ENCODE measurements around the gene CASZ1.

Gene CASZ1

DNA sequence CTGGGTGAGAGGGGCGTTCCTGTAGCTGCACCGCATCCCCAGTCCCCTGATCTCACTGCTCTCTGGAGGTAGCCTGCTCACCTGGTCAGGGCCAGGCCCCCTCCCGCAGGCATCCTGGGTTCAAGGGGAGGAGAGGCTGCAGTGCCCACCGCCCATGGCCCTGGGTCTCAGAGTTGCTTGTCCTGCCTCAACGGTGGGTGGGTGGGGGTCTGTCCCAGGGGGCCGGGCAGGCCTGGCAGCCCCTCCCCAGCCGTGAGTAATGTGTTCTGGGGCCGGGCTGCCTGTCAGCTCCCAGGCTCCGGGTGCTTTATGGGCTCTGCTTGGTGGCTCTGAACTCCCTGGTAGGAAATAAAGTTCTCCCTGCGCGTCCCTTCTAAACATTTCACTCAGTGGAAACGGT is 126.9 kb downstream of the CASZ1 start:
- Histone ChIP-seq H3K9me3 (ENCODE audit: control insufficient read depth in 1 of 2, low read length in 2 of 2) (no peaks in the 10 kb centered on the region), H3K36me3 (ENCODE audit: control insufficient read depth in 1 of 2, insufficient read depth in 2 of 2, low read length in 2 of 2) (peaks cover 13 to 24% of the 10 kb centered on the region in 2 donors), H3K4me3 (ENCODE audit: low read depth in 1 of 2, low read length in 2 of 2) (no peak overlapping the region), H3K27me3 (ENCODE audit: control insufficient read depth in 1 of 2, insufficient read depth in 2 of 2, low read length in 2 of 2) (no peaks in the 10 kb centered on the region), H3K9ac (ENCODE audit: low read depth in 1 of 2, low read length in 2 of 2) (no peak overlapping the region), H3K27ac (ENCODE audit: low read depth, low read length) (no peak overlapping the region), H3K4me1 (ENCODE audit: control insufficient read depth in 1 of 2, insufficient read depth in 2 of 2, low read length in 2 of 2) (no peaks in the 10 kb centered on the region)

DNA sequence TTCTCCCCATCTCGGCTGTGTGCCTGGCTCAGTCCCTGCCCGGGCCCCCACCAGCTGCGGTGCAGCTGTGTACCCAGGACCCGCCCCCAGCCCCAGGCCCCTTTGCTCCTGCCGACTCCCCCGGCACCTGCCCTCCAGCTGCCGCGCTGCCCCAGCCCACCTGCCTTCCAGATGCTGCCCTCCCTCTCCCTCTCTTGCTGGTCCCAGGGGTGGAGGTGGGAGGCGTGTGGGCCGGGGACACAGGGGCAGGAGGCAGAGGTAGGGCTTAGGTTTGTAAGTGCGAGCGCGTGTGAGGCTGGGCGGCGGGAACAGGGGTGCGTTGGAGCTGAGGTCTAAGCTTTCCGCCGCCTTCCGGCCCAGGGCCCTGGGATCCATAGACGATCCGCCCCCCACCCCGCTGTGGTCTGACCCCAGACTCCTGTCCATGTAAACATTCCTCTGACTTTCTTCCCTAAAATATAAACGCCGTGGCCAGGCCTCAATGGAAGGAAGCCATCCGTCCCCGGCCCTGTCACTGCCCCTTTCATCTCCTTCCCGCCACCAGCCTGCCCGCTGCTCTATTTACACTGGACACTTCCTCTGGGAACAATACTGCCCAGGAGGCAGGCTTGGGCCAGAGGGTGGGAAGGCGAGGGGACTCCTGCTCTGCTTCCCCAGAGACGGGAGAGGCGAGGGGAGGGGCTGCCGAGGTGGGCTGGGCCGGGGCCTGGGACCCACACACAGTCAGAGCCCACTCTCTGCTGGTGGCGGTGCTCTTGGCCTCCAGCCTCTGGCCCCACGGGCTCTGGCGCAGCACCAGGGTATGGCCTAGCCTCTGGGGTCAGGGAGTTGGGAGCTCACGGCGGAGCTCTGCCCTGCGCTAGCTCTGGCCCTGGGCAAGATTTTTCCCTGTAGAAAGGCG is 128.3 kb downstream of the CASZ1 start:
- Histone ChIP-seq H3K9me3 (ENCODE audit: control insufficient read depth in 1 of 2, low read length in 2 of 2) (no peaks in the 10 kb centered on the region), H3K4me3 (ENCODE audit: low read depth in 1 of 2, low read length in 2 of 2) (no peak overlapping the region), H3K27me3 (ENCODE audit: control insufficient read depth in 1 of 2, insufficient read depth in 2 of 2, low read length in 2 of 2) (no peaks in the 10 kb centered on the region), H3K27ac (ENCODE audit: low read depth, low read length) (peak overlapping the region; percentile 20), H3K36me3 (ENCODE audit: control insufficient read depth in 1 of 2, insufficient read depth in 2 of 2, low read length in 2 of 2) (peaks cover 13 to 27% of the 10 kb centered on the region in 2 donors), H3K9ac (ENCODE audit: low read depth in 1 of 2, low read length in 2 of 2) (no peak overlapping the region), H3K4me1 (ENCODE audit: control insufficient read depth in 1 of 2, insufficient read depth in 2 of 2, low read length in 2 of 2) (no peaks in the 10 kb centered on the region)

DNA sequence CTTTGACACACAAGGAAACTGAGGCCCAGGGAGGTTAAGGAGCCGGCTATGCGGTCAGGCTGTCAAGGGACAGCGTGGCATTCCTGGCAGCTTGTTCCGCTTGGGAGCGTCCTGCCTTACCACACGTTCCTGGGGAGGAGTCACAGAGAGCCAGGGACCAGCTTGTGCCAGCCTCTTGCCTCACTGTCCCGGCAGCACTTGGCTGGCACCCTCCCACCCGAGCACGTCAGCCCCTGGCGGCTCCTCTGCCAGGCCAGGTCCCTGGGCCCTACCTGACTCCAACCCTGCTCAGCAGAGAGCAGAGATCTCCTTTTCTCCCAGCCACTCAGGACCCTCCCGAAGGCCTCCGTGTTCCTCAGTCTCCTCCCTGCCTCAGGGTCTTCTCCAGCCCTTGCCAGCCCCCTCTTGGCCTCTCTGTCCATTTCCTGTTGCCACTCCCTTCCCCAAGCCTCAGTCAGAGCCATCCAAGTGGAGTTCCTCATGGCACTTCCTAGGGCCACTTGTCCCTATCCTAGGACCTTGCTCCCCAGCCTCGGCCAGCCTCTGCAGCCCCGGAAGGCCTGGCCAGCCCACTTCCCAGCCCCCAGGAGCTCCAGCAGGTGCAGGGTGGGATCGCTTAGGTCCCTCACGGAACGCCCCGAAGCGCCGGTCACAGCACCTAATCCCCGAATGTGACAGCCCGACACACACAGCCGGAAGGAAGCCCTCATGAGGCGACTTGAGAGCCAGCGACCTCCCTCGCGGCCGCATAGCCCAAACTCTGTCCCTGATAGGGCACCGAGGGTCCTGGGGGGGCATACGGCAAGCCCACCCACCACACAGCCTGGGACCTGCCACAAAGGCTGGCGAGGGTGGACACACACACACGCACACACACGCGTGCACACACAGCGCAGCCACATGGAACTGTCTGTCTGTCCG is 130.3 kb downstream of the CASZ1 start:
- no peaks in the 10 kb centered on the region for H3K27me3 ChIP-seq (ENCODE audit: control insufficient read depth in 1 of 2, insufficient read depth in 2 of 2, low read length in 2 of 2)
- H3K9ac ChIP-seq (ENCODE audit: low read depth in 1 of 2, low read length in 2 of 2): no peak overlapping the region
- no peaks in the 10 kb centered on the region for H3K4me1 ChIP-seq (ENCODE audit: control insufficient read depth in 1 of 2, insufficient read depth in 2 of 2, low read length in 2 of 2)
- H3K4me3 ChIP-seq (ENCODE audit: low read depth in 1 of 2, low read length in 2 of 2): no peak overlapping the region
- peaks cover 13 to 39% of the 10 kb centered on the region in 2 donors for H3K36me3 ChIP-seq (ENCODE audit: control insufficient read depth in 1 of 2, insufficient read depth in 2 of 2, low read length in 2 of 2)
- no peaks in the 10 kb centered on the region for H3K9me3 ChIP-seq (ENCODE audit: control insufficient read depth in 1 of 2, low read length in 2 of 2)
- H3K27ac ChIP-seq (ENCODE audit: low read depth, low read length): no peak overlapping the region

DNA sequence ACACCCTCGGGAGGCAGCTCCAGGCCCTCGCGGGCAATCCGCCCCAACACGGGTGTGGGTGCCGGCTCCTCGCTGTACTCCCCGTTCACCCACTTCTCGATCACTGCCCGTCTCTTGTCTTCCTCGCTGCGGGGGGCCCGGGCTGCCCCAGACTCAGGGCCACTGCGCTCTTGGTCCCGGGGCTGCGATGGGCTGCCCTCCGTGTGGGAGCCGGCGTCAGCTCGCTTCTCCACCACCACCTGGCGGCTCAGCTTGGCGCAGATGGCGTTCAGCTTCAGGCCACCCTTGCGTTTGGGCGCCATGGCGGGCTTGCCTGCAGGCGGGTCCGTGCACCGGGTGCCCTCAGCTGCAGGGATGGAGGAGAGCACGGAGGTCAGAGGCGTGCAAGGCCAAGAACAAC is 131.2 kb downstream of the CASZ1 start:
- no peak overlapping the region for H3K4me3 ChIP-seq (ENCODE audit: low read depth in 1 of 2, low read length in 2 of 2)
- no peaks in the 10 kb centered on the region for H3K9me3 ChIP-seq (ENCODE audit: control insufficient read depth in 1 of 2, low read length in 2 of 2)
- peaks cover 13 to 38% of the 10 kb centered on the region in 2 donors for H3K36me3 ChIP-seq (ENCODE audit: control insufficient read depth in 1 of 2, insufficient read depth in 2 of 2, low read length in 2 of 2)
- no peaks in the 10 kb centered on the region for H3K27me3 ChIP-seq (ENCODE audit: control insufficient read depth in 1 of 2, insufficient read depth in 2 of 2, low read length in 2 of 2)
- no peak overlapping the region for H3K27ac ChIP-seq (ENCODE audit: low read depth, low read length)
- H3K9ac ChIP-seq (ENCODE audit: low read depth in 1 of 2, low read length in 2 of 2): no peak overlapping the region
- H3K4me1 ChIP-seq (ENCODE audit: control insufficient read depth in 1 of 2, insufficient read depth in 2 of 2, low read length in 2 of 2): no peaks in the 10 kb centered on the region

DNA sequence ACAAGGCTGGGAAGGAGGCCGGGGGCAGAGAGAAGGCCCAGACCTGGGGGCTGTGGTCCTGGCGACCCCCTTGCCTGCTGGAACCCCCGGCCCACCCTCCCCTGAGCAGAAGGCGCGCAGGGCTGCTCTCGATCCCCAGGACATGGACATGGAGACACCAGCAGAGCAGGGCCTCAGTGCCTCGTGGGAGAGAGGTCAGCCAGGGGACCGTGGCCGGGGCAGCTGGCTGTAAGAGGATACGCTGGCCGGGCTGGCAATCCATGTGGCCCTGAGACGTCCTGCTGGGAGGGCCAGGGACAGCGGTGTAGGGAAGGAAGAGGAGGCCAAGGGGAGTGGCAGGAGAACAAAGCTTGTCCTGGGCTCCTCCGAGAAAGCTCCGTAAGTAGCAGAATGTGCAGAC is 132.2 kb downstream of the CASZ1 start:
- Histone ChIP-seq H3K4me1 (ENCODE audit: control insufficient read depth in 1 of 2, insufficient read depth in 2 of 2, low read length in 2 of 2) (no peaks in the 10 kb centered on the region), H3K27me3 (ENCODE audit: control insufficient read depth in 1 of 2, insufficient read depth in 2 of 2, low read length in 2 of 2) (no peaks in the 10 kb centered on the region), H3K36me3 (ENCODE audit: control insufficient read depth in 1 of 2, insufficient read depth in 2 of 2, low read length in 2 of 2) (peaks cover 13 to 46% of the 10 kb centered on the region in 2 donors), H3K4me3 (ENCODE audit: low read depth in 1 of 2, low read length in 2 of 2) (no peak overlapping the region), H3K27ac (ENCODE audit: low read depth, low read length) (peak overlapping the region; percentile 10), H3K9ac (ENCODE audit: low read depth in 1 of 2, low read length in 2 of 2) (no peak overlapping the region), H3K9me3 (ENCODE audit: control insufficient read depth in 1 of 2, low read length in 2 of 2) (no peaks in the 10 kb centered on the region)

DNA sequence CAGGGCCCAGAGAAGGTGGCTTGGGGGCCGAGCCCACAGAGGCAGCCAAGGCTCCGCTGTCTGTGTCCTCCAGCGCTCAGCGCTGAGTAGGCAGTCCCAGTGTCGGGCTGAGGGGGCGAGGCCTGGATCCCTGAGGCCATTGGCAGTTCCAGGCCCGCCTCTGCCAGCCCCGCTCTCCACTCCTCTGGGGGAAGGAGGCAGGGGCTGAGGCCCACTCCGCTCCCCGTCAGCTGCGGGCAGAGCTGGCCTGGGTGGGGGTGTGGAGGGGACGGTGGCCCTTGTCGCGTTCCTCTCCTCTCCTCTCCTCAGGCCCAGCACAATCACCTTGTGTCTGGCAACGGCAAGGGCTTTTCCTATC is 132.8 kb downstream of the CASZ1 start:
- Histone ChIP-seq H3K27me3 (ENCODE audit: control insufficient read depth in 1 of 2, insufficient read depth in 2 of 2, low read length in 2 of 2) (no peaks in the 10 kb centered on the region), H3K36me3 (ENCODE audit: control insufficient read depth in 1 of 2, insufficient read depth in 2 of 2, low read length in 2 of 2) (peaks cover 10 to 50% of the 10 kb centered on the region in 2 donors), H3K9ac (ENCODE audit: low read depth in 1 of 2, low read length in 2 of 2) (no peak overlapping the region), H3K4me3 (ENCODE audit: low read depth in 1 of 2, low read length in 2 of 2) (no peak overlapping the region), H3K27ac (ENCODE audit: low read depth, low read length) (no peak overlapping the region), H3K9me3 (ENCODE audit: control insufficient read depth in 1 of 2, low read length in 2 of 2) (no peaks in the 10 kb centered on the region), H3K4me1 (ENCODE audit: control insufficient read depth in 1 of 2, insufficient read depth in 2 of 2, low read length in 2 of 2) (no peaks in the 10 kb centered on the region)

DNA sequence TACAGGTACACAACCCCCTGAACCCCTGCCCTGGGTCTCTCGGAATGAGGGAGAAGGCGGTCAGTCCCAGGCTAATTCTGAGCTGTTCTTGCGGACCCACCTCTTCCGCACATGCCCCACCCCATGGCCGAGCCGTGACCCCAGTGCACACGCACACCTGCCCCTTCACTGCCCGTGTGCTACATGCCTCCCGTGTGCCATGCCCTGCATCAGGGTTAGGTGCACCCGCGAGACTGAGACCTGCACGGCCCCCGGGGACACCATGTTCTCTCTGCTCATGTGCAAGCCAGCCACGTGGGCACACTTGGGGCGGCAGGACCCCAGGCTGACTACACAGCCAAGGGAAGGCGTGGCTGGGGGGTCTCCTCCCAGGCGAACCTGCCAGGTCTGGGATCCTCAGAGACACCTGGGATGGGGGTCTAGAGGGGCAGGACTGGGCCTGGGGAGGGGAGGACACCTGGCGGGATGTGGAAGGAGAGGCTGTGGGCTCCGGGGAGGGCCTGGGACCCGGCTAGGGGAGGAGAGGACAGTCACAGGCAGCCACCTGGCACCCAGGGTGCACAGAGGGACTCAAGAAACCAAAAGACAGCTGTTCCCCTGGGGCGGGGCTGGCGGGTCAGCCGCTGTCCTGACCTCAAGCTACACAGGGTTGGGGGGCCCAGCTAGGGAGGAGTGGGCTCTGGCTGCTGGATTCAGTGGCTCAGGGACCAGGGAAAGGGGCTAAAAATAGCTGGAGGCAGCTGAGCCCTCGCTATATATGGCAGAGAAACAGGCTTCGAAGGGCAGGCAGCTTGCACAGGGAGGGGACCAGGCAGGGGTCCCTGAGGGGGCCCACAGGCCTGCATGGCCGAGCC is 133.4 kb downstream of the CASZ1 start:
- Histone ChIP-seq H3K36me3 (ENCODE audit: control insufficient read depth in 1 of 2, insufficient read depth in 2 of 2, low read length in 2 of 2) (peaks cover 15 to 53% of the 10 kb centered on the region in 2 donors), H3K27me3 (ENCODE audit: control insufficient read depth in 1 of 2, insufficient read depth in 2 of 2, low read length in 2 of 2) (no peaks in the 10 kb centered on the region), H3K27ac (ENCODE audit: low read depth, low read length) (no peak overlapping the region), H3K4me3 (ENCODE audit: low read depth in 1 of 2, low read length in 2 of 2) (no peak overlapping the region), H3K9me3 (ENCODE audit: control insufficient read depth in 1 of 2, low read length in 2 of 2) (no peaks in the 10 kb centered on the region), H3K9ac (ENCODE audit: low read depth in 1 of 2, low read length in 2 of 2) (no peak overlapping the region), H3K4me1 (ENCODE audit: control insufficient read depth in 1 of 2, insufficient read depth in 2 of 2, low read length in 2 of 2) (no peaks in the 10 kb centered on the region)

DNA sequence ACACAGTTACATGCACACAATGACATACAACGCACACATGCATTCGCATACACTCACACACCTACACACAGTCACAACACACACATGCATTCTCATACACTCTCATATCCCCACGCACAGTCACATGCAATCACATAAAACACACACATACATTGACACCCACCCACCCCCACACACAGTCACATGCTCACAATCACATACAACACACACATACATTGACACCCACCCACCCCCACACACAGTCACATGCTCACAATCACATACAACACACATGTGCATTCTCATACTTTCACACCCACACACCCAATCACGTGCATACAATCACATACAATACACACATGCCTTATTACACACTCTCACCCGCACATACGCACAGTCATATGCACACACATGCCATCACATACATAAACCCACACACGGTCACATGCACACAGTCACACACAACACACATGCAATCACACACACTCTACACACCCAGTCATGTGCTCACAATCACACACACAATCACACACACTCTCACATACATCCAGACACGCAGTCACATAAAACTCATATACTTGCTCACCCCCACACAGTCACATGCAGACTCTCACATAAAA is 134.3 kb downstream of the CASZ1 start:
- no peak overlapping the region for H3K4me3 ChIP-seq (ENCODE audit: low read depth in 1 of 2, low read length in 2 of 2)
- H3K9ac ChIP-seq (ENCODE audit: low read depth in 1 of 2, low read length in 2 of 2): no peak overlapping the region
- H3K36me3 ChIP-seq (ENCODE audit: control insufficient read depth in 1 of 2, insufficient read depth in 2 of 2, low read length in 2 of 2): peaks cover 14 to 54% of the 10 kb centered on the region in 2 donors
- no peaks in the 10 kb centered on the region for H3K27me3 ChIP-seq (ENCODE audit: control insufficient read depth in 1 of 2, insufficient read depth in 2 of 2, low read length in 2 of 2)
- no peaks in the 10 kb centered on the region for H3K4me1 ChIP-seq (ENCODE audit: control insufficient read depth in 1 of 2, insufficient read depth in 2 of 2, low read length in 2 of 2)
- H3K27ac ChIP-seq (ENCODE audit: low read depth, low read length): no peak overlapping the region
- H3K9me3 ChIP-seq (ENCODE audit: control insufficient read depth in 1 of 2, low read length in 2 of 2): no peaks in the 10 kb centered on the region

DNA sequence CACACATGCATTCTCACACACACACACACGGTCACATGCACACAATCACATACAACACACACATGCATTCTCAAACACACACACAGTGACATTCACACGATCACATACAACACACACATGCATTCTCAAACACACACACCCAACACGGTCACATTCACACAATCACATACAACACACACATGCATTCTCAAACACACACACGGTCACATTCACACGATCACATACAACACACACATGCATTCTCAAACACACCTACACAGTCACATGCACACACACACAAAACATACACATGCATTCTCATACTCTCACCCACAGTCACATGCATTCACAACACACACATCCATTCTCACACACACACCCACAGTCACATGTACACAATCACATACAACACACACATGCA is 135.0 kb downstream of the CASZ1 start:
- Histone ChIP-seq H3K4me1 (ENCODE audit: control insufficient read depth in 1 of 2, insufficient read depth in 2 of 2, low read length in 2 of 2) (no peaks in the 10 kb centered on the region), H3K4me3 (ENCODE audit: low read depth in 1 of 2, low read length in 2 of 2) (no peak overlapping the region), H3K27me3 (ENCODE audit: control insufficient read depth in 1 of 2, insufficient read depth in 2 of 2, low read length in 2 of 2) (no peaks in the 10 kb centered on the region), H3K27ac (ENCODE audit: low read depth, low read length) (no peak overlapping the region), H3K9me3 (ENCODE audit: control insufficient read depth in 1 of 2, low read length in 2 of 2) (no peaks in the 10 kb centered on the region), H3K9ac (ENCODE audit: low read depth in 1 of 2, low read length in 2 of 2) (no peak overlapping the region), H3K36me3 (ENCODE audit: control insufficient read depth in 1 of 2, insufficient read depth in 2 of 2, low read length in 2 of 2) (peaks cover 11 to 47% of the 10 kb centered on the region in 2 donors)

All from duodenal mucosa (tissue), 2 donors.